Endodermal cell (in vitro differentiated cells): ENCODE results near the gene MRPS18A. TPM values are rescaled to one million over a fixed set of nuclear protein-coding genes. Genes with fewer than 3 reads are reported as not detected.

Source experiments
- DNase-seq: peaks from one replicate; pipeline ENCODE4 v3.0.0-alpha.2; 2017
- H3K27ac ChIP-seq: 2 replicates; pipeline ENCODE4 v1.5.1; 2013; ENCODE audit warnings: mild to moderate bottlenecking, low read depth, low read length, moderate library complexity
- H3K27me3 ChIP-seq: 2 replicates; pipeline ENCODE4 v1.6.1; 2013; ENCODE audit warnings: mild to moderate bottlenecking, low read length, moderate library complexity; ENCODE audit not compliant: insufficient read depth, control insufficient read depth, poor library complexity, severe bottlenecking
- H3K36me3 ChIP-seq: 2 replicates; pipeline ENCODE4 v1.7.0; 2013; ENCODE audit warnings: mild to moderate bottlenecking, low read length, moderate library complexity; ENCODE audit not compliant: control insufficient read depth, insufficient read depth
- H3K4me1 ChIP-seq: one replicate; pipeline ENCODE4 v1.7.0; 2013; ENCODE audit warnings: low read length; ENCODE audit not compliant: control insufficient read depth, insufficient read depth
- H3K4me3 ChIP-seq: 2 replicates; pipeline ENCODE4 v1.5.1; 2013; ENCODE audit warnings: mild to moderate bottlenecking, low read length, moderate library complexity
- H3K9ac ChIP-seq: 2 replicates; pipeline ENCODE4 v1.6.1; 2013; ENCODE audit warnings: mild to moderate bottlenecking, low read length, moderate library complexity; ENCODE audit not compliant: poor library complexity, severe bottlenecking; ENCODE audit errors: extremely low read depth
- H3K9me3 ChIP-seq: 2 replicates; pipeline ENCODE4 v1.6.1; 2013; ENCODE audit warnings: mild to moderate bottlenecking, low read length, moderate library complexity; ENCODE audit not compliant: control insufficient read depth
- H3K27ac Mint-ChIP-seq: 2 replicates; pipeline ENCODE4 v1.8.0; 2020; ENCODE audit warnings: mixed read lengths
- H3K27me3 Mint-ChIP-seq: 2 replicates; pipeline ENCODE4 v1.8.0; 2021; ENCODE audit warnings: mild to moderate bottlenecking, mixed read lengths; ENCODE audit not compliant: insufficient read depth
- H3K36me3 Mint-ChIP-seq: 2 replicates; pipeline ENCODE4 v1.8.0; 2020; ENCODE audit warnings: low read depth, mixed read lengths
- H3K4me1 Mint-ChIP-seq: 2 replicates; pipeline ENCODE4 v1.8.0; 2020; ENCODE audit warnings: mixed read lengths
- H3K4me3 Mint-ChIP-seq: 2 replicates; pipeline ENCODE4 v1.8.0; 2020; ENCODE audit warnings: mild to moderate bottlenecking, moderate library complexity, mixed read lengths
- H3K9me3 Mint-ChIP-seq: 2 replicates; pipeline ENCODE4 v1.8.0; 2020; ENCODE audit warnings: mild to moderate bottlenecking, mixed read lengths
- CTCF ChIP-seq: fragments of 200-600 bp; sonication (generic); conservative IDR thresholded peaks from 2 replicates; pipeline ENCODE4 v1.5.0; 2021; ENCODE audit warnings: antibody characterized with exemption, mild to moderate bottlenecking
- WGBS, 2 experiments: methylation state at CpG; one replicate each; pipeline versions ENCODE4 v1.1.5 to v1.1.7; 2013; ENCODE audit warnings: missing lambda C conversion rate in 2 of 2, mixed read lengths in 1 of 2; ENCODE audit not compliant: insufficient coverage in 1 of 2, insufficient read length in 1 of 2; 5-methylcytosine and 5-hydroxymethylcytosine counted together
- total RNA-seq, 2 donors: library from RNA; stranded (reverse); fragmentation: NEBNext Ultra II Directional in 1 of 2; extraction: Animal tissue kit (Norgen Biotek cat#: 25700) in 1 of 2; gene quantifications; 2 replicates in 1 of 2; 3 replicates in 1 of 2; pipeline ENCODE4 v1.2.1, GENCODE V29; 2021

The MRPS18A gene
- total RNA-seq, 2 donors from 2014 or later, result 53.6 to 58.8 TPM

- no peaks in the 10 kb centered on the region for H3K36me3 Mint-ChIP-seq
- TF ChIP-seq CTCF, result no peak
- H3K27ac ChIP-seq, result peak overlapping the region; percentile 42
- no peaks in the 10 kb centered on the region for H3K27me3 Mint-ChIP-seq
- H3K27me3 ChIP-seq, result no peaks in the 10 kb centered on the region
- H3K4me3 Mint-ChIP-seq, result peak overlapping the region; percentile 33
- H3K9me3 Mint-ChIP-seq, result no peaks in the 10 kb centered on the region
- H3K27ac Mint-ChIP-seq, result peak overlapping the region; percentile 96
- DNase-seq, result peak; percentile 73
- no peaks in the 10 kb centered on the region for H3K9me3 ChIP-seq
- peak overlapping the region; percentile 52 for H3K9ac ChIP-seq
- H3K36me3 ChIP-seq, result no peaks in the 10 kb centered on the region
- peaks cover 67% of the 10 kb centered on the region for H3K4me1 Mint-ChIP-seq
- H3K4me3 ChIP-seq, result no peak overlapping the region
- peaks cover 37% of the 10 kb centered on the region for H3K4me1 ChIP-seq
- WGBS, 2 experiments, result 20 to 38% methylated on average over 3 to 7 of the region's 7 CpGs
Observed at GRCh38 chr6:43707269-43707668, 19.7 kb upstream of the MRPS18A start.

- peak overlapping the region; percentile 52 for H3K9ac ChIP-seq
- Mint-ChIP-seq H3K27ac (peak overlapping the region; percentile 96), H3K9me3 (no peaks in the 10 kb centered on the region), H3K27me3 (no peaks in the 10 kb centered on the region), H3K36me3 (no peaks in the 10 kb centered on the region), H3K4me1 (peaks cover 71% of the 10 kb centered on the region), H3K4me3 (peak overlapping the region; percentile 33)
- no peak for DNase-seq
- TF ChIP-seq CTCF, result no peak
- no peak overlapping the region for H3K27ac ChIP-seq
- H3K36me3 ChIP-seq, result no peaks in the 10 kb centered on the region
- H3K9me3 ChIP-seq, result no peaks in the 10 kb centered on the region
- H3K4me3 ChIP-seq, result no peak overlapping the region
- H3K4me1 ChIP-seq, result peaks cover 40% of the 10 kb centered on the region
- no peaks in the 10 kb centered on the region for H3K27me3 ChIP-seq
- 79 to 87% methylated on average over 7 to 8 of the region's 8 CpGs for WGBS, 2 experiments
Observed at GRCh38 chr6:43706788-43707187, 19.2 kb upstream of the MRPS18A start.

- H3K9ac ChIP-seq, result no peak overlapping the region
- Mint-ChIP-seq H3K4me3 (no peak overlapping the region), H3K4me1 (peaks cover 67% of the 10 kb centered on the region), H3K9me3 (no peaks in the 10 kb centered on the region), H3K27me3 (no peaks in the 10 kb centered on the region), H3K36me3 (no peaks in the 10 kb centered on the region), H3K27ac (no peak overlapping the region)
- 79 to 90% methylated on average over 3 of the region's 3 CpGs for WGBS, 2 experiments
- H3K4me3 ChIP-seq, result no peak overlapping the region
- H3K27me3 ChIP-seq, result no peaks in the 10 kb centered on the region
- DNase-seq, result no peak
- no peak overlapping the region for H3K27ac ChIP-seq
- TF ChIP-seq CTCF, result no peak
- peaks cover 40% of the 10 kb centered on the region for H3K4me1 ChIP-seq
- no peaks in the 10 kb centered on the region for H3K9me3 ChIP-seq
- no peaks in the 10 kb centered on the region for H3K36me3 ChIP-seq
Observed at GRCh38 chr6:43705996-43706395, 18.4 kb upstream of the MRPS18A start.
